Measurements from ENCODE around the gene CPE.
"Not testable (repeated sequence)": the region's sequence is repeated elsewhere in the genome, so short reads cannot be mapped to it uniquely, and the experiment has no call there.

Gene CPE

DNA sequence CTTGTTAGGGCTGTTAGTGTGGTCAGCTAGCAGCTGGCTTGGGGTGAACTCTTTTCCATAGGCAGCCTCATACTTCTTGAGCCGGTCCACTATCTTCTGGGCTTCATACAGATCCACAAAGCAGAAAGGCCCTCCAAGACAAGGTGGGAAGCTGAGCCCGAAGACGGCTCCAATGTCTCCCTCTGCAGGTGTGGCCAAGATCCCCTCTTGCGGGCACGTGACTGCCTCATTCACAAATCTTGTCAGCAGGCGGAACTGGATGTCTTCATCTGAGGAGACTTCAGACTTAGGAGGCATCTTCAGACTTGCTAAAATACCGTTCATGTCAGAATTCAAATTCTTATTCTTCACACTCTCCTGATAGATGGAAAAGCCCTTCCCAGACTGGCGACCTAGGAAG is 25.3 kb downstream of the CPE start:
- no peak for DNase-seq (ENCODE audit: low spot score)

DNA sequence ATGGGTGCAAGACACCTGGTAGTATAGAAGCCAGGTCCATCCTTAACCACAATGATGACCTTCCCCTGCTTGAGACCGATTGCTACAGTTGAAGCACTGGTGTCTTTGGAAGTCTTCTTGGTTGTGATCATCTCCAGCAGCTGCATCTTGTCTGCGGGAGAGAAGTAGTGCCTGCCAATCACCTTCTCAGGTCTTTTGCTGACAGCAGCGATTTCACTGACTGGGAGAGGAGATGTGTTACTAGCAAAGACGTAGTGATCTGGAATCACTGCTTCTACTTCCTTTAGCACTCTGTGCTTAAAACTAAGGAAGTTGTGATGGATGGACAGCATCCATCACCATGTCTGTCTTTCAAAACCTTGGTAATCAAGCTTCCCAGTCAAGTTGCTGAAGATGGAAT is 25.9 kb downstream of the CPE start:
- no peak for DNase-seq (ENCODE audit: low spot score)

DNA sequence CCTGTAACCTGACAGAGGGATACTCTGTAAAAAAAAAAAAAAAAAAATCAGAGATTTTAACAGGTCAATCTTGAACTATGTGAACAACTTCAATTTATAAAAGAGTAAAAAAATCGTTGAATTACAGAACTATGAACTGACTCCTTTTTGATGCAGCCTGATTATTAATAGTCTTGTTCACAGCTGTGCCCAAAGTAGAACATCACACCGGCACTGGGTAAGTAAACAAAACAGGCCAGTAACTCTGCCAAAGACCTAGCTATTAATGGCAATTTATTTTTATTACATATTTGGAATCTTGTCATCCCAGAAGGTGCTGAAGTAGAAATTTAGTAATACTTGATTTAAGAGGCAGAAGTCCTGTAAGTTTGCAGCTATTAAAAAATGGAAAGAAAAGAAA is 31.4 kb downstream of the CPE start:
- DNase-seq (ENCODE audit: low spot score) = no peak

- no peak for DNase-seq (ENCODE audit: low spot score)
Measured at GRCh38 chr4:165415910-165416309, 37.1 kb downstream of the CPE start.

DNA sequence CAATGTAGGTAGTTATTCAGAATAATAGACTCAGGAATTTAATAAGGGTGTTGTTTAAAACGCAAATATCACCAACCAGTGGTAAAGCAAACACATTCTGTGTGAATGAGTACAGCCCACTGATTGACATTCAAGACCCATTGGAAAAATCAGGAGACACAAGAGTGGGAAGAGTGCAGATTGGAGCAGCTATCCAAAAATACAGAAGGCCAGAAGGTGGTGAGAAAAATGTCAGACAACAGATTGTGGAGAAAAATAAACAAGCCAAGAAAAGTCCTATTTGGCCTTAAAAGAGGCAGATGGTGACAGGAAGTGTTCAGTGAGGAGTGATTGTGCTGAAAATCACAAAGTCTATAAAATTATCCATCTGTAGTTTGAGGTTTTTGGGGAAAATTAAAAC is 39.3 kb downstream of the CPE start:
- DNase-seq (ENCODE audit: low spot score) = no peak

DNA sequence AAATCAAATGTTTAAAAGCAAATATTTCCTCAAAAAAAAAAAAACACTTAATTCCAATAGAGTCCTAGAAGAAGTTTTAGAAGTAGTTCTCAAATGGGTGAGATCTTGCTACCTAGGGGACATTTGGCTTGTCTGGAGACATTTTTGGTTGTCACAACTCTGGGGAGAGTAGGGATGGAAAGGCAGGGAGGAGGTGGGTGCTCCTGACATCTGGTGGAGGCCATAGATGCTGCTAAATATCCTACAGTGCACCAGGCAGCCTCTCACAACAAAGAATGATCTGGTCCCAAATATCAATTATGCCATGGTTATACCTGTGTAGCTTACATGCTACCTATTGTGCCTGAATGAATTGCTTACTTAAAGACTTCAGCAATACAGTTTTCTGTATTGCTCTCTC is 46.8 kb downstream of the CPE start:
- DNase-seq (ENCODE audit: low spot score) = no peak

DNA sequence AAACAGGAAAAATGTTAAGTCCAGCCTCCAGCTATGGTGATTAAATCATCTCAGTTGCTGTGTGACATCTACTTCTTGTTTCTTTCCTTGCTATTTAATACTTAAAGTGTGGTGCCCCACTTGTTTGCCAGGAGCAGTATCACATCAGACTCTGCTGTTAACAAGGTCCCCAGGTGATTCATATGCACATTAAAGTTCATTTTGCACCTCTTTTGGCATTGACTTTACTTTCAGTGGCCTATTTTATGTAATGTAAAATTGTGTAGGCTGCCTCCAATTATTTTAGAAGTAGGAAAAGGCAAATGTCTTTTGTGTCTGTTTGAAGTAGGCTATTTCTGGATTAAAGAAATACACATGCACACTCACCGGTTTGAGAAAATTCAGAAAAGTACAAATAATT is 47.5 kb downstream of the CPE start:
- DNase-seq (ENCODE audit: low spot score) = peak; percentile 66

- DNase-seq (ENCODE audit: low spot score) = no peak
Measured at GRCh38 chr4:165426823-165427222, 48.0 kb downstream of the CPE start.

DNA sequence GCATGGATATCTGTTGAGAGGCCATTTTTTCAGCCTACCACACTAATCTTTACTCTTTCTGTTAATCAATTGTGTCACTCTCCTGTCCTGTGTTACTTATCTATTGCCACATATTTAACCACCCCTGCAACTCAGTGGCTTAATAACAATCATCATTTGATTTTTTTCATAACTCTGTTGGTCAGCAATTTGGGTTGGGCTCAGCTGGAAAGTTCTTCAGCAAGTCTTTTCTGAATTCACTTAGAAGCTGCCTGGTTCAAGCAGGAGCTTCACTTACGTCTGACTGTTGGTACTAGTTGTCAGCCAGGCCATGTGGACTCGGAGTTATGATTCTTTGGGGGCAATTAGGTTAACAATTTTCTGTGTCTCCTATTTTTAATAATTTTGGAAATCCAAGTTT is 50.1 kb downstream of the CPE start:
- no peak for DNase-seq (ENCODE audit: low spot score)

DNA sequence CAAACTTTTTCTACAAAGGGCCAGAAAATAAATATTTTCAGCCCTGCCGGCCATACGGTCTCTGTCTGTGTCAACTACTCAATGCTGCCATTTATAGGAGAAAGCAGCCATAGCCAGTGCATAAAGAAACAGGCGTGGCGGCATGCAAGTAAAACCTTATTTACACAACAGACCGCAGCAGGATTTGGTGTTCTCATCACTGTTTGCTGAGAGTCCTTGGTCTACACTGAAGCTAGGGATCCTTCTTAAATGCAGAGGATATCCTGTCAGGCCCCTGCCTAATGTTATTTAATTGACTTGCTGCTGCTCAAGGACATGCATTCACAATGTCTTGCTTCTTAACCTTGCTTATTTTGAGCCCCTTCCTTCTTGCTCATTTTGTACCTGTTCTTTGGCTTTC is 54.7 kb downstream of the CPE start:
- DNase-seq (ENCODE audit: low spot score) = no peak

DNA sequence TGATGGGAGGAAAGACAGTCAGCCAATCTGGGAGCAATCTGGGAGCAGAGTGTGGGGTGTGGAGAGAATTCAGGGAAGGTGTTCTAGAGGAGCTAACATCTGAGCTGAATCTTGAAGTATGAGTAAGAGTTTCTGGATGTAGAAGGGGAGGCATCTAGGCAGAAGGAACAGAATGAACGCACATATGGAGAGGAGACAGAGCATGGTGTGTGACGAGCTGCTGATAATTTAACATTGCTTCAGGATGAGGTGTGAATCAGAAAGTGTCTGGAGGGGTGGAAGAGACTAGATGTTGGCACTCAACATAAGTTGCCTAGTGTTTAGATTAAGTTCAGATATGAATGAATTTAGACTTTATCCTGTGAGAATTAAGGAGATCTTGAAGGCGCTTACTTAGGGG is 58.9 kb downstream of the CPE start:
- DNase-seq (ENCODE audit: low spot score) = no peak

DNA sequence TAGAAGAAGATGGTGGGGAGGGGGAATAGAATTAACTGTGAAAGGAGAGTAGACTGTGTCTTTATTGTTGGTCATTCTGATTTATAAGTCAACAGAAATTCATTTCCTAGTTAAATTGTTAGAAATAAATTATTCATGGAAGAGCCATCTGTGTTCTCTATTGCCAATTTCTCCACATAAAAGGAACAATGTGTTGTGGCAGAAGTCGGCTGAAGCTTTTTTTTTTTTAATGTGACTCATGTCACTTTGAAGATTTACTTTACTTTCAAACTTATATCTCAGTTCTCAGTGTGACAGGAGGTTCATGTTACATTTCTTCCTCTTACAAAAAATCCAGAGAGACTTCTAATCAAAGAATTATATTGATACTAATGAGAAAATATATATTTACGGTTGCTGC is 60.5 kb downstream of the CPE start:
- no peak for DNase-seq (ENCODE audit: low spot score)

DNA sequence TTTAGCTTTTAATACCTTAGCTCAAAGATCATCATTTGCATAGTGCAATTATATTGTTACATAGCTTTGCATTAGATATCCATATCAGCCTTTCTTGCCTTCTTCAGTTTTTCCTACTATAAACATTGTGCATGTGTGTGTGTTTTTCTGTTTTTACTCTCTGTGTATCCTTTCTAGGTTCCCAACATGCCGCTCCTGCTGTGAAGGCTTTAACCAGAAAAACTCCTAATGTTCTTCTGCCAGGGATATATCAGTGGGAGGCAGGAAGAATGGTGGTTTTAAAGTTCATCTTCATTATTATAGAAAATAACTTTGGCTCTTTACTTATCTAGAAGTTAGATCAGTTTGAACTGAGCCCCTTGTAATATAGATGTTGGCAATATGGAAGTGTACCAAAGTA is 61.2 kb downstream of the CPE start:
- no peak for DNase-seq (ENCODE audit: low spot score)

GRCh38 chr4:165440415-165441158 is 61.8 kb downstream of the CPE start:
- DNase-seq (ENCODE audit: low spot score) = no peak

DNA sequence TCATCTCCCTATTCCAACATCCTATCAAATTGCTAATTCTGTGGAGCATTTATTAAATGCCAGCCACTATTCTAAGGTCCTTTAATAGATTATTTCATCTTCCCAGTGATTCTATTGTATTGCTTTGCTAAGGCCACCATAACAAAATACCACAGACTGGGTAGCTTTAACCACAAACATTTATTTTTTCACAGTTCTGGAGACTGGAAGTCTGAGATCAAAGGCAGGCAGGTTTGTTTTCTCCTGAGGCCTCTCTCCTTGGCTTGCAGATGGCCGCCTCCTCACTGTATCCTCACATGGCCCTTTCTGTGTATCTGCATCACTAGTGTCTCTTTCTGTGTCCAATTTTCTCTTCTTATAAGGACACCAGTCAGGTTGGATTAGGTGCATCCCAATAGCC is 64.5 kb downstream of the CPE start:
- no peak for DNase-seq (ENCODE audit: low spot score)

DNA sequence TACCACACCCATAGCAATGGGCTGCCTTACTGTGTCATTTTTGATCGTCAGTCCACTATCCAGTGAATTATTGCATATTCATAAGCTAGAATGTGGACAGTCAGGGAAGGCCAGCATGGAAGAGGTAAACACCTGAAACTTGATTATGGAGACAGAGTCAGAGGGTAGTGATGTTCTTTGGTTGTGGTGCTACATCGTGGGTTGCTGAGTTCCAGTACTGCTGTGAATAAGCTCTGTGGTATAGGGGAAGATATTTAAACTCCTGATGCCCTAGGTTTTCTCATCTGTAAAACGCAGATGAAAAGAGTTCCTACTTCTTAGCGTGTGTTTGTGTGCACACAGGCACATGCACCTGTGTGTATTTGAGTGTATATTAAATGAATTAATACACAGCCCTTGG is 69.9 kb downstream of the CPE start:
- no peak for DNase-seq (ENCODE audit: low spot score)

DNA sequence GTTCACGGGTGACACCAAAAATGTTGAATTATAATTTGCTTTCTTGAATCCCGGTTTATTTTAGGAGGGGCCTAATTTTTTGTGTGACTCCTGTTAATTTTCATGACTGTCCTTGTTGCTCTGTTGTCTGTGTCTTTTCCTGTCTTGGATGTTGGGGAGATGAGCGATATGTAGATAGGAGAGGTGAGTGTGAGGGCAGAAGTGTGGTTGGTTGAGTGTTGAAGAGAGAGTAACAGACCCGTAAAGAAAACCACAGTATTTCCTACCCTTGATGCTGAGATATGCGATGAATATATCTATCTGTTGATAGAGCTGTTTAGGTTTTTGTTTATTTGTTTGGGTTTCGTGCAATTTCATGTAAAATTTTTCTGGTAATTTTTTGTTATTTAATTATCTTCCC is 70.5 kb downstream of the CPE start:
- DNase-seq (ENCODE audit: low spot score) = no peak

GRCh38 chr4:165450871-165451270 is 72.1 kb downstream of the CPE start:
- no peak for DNase-seq (ENCODE audit: low spot score)

GRCh38 chr4:165453140-165453539 is 74.3 kb downstream of the CPE start:
- not testable (repeated sequence) for DNase-seq (ENCODE audit: low spot score)

DNA sequence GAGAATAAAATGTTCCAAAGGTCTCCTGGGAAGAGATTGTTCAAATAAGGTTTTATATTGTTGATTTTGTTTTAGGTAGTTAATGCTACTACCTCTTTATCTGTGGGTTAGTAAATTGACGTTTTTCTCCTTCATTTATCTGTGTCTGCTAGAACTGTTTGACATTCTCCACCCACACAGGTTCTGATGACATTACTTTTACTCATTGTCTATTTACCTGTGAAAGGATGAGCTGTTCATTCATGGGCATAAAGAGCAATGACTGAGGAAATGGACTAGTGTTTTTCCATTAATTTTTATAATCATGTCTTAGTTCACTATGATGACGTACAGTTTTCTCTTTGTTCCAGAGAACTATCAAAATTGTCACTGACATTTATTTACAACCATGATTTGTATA is 75.6 kb downstream of the CPE start:
- no peak for DNase-seq (ENCODE audit: low spot score)

GRCh38 chr4:165457793-165458192 is 79.0 kb downstream of the CPE start:
- no peak for DNase-seq (ENCODE audit: low spot score)

DNA sequence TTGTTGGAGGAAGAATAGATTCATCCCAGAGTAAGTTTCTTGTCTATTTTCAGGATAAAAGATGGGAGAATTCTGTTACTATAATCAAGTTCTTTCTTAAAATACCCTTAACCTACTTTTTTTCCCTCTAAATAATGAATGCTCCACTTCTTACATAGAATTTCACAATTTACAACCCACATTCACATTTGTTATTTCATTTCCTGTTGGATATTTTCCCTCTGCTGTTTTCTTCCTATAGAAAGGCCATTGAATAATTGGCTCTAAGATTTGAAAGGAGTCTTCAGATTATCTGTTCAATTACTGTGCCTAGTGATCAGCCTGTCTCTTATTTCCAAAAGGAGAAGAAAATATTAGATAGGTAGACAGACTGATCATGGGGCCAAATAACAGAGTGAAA is 79.7 kb downstream of the CPE start:
- no peak for DNase-seq (ENCODE audit: low spot score)

DNA sequence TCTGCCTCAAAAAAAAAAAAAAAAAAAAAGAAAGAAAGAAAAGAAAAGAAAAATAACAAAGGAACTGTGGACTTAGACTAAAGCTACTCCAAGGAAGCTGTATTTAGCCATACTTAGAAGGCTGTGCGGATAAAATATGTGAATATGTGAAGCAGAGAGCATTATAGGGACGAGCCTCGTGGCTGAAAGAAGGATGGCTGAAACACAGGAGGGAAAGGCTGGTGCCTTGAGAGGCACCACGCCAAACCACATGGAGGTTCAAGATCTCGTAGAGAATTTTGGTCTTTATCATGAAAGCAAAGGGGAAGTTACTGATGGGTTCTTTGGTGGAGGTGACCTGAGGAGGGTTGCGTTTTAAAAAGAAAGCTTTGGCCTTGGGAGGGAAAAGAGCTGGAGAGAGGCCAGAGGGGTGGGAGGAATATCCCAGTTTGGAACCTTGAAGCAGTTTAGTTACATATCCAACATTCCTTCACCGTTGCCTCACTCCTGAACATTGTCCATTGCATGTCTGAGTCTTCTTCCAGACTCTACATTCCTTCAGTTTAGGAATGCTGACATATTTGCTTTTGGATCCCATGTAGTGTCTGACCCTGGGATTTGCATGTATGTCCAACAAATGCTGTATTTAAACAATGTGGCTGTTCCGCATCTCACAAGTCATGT is 82.5 kb downstream of the CPE start:
- no peak for DNase-seq (ENCODE audit: low spot score)

- DNase-seq (ENCODE audit: low spot score) = no peak
Measured at GRCh38 chr4:165462009-165462408, 83.2 kb downstream of the CPE start.
